ENCODE data around the gene STXBP5L. TPM values are rescaled to one million over a fixed set of nuclear protein-coding genes. Genes with fewer than 3 reads are reported as not detected.
"Not testable (repeated sequence)": the region's sequence is repeated elsewhere in the genome, so short reads cannot be mapped to it uniquely, and the experiment has no call there.

Gene STXBP5L
- total RNA-seq, 6 experiments from 2014 or later = not detected

- 75% methylated on average over 3 of the region's 3 CpGs for WGBS (ENCODE audit: insufficient coverage, low coverage, low lambda C conversion rate, missing lambda C conversion rate)
- Histone ChIP-seq H3K36me3 (no peaks in the 10 kb centered on the region), H3K4me1 (no peaks in the 10 kb centered on the region), H3K27me3 (no peaks in the 10 kb centered on the region), H3K27ac (no peak overlapping the region), H3K9me3 (no peaks in the 10 kb centered on the region), H3K4me3 (no peak overlapping the region)
- TF ChIP-seq POLR2A (IDR thresholded peaks at IDR 0.05) = no peak
- ATAC-seq (no peak), DNase-seq (no peak)
- intact Hi-C loops (cut with DNase I) = no loop called here
Observed at GRCh38 chr3:121436641-121437040, 528.6 kb downstream of the STXBP5L start.

- Histone ChIP-seq H3K27ac (no peak overlapping the region), H3K4me1 (no peaks in the 10 kb centered on the region), H3K9me3 (no peaks in the 10 kb centered on the region), H3K27me3 (no peaks in the 10 kb centered on the region), H3K36me3 (no peaks in the 10 kb centered on the region), H3K4me3 (no peak overlapping the region)
- intact Hi-C loops (cut with DNase I) = no loop called here
- 73% methylated on average over 1 of the region's 1 CpG for WGBS (ENCODE audit: insufficient coverage, low coverage, low lambda C conversion rate, missing lambda C conversion rate)
- DNase-seq = no peak
- no peak for ATAC-seq
- TF ChIP-seq POLR2A (IDR thresholded peaks at IDR 0.05) (no peak), CTCF (IDR thresholded peaks at IDR 0.05) (no peak)
Observed at GRCh38 chr3:121443456-121443855, 535.5 kb downstream of the STXBP5L start.

GRCh38 chr3:121451752-121452151, 543.7 kb downstream of the STXBP5L start:
- ATAC-seq; intact Hi-C loops (cut with DNase I); H3K36me3 ChIP-seq; H3K27ac ChIP-seq; H3K4me3 ChIP-seq; H3K9me3 ChIP-seq; H3K4me1 ChIP-seq; DNase-seq; H3K27me3 ChIP-seq: not testable (repeated sequence)
- no CpG with 5 or more reads among the region's 12 CpGs for WGBS (ENCODE audit: insufficient coverage, low coverage, low lambda C conversion rate, missing lambda C conversion rate)

GRCh38 chr3:121462565-121462964, 554.6 kb downstream of the STXBP5L start:
- no peak overlapping the region for H3K4me3 ChIP-seq
- no peaks in the 10 kb centered on the region for H3K36me3 ChIP-seq
- WGBS (ENCODE audit: insufficient coverage, low coverage, low lambda C conversion rate, missing lambda C conversion rate) = 100% methylated on average over 2 of the region's 3 CpGs
- H3K27ac ChIP-seq = no peak overlapping the region
- no peaks in the 10 kb centered on the region for H3K27me3 ChIP-seq
- H3K9me3 ChIP-seq = no peaks in the 10 kb centered on the region
- DNase-seq (no peak), ATAC-seq (no peak)
- no peaks in the 10 kb centered on the region for H3K4me1 ChIP-seq
- intact Hi-C loops (cut with DNase I) = no loop called here
- no peak for TF ChIP-seq CTCF (IDR thresholded peaks at IDR 0.05)
- no peak for TF ChIP-seq POLR2A (IDR thresholded peaks at IDR 0.05)

DNA sequence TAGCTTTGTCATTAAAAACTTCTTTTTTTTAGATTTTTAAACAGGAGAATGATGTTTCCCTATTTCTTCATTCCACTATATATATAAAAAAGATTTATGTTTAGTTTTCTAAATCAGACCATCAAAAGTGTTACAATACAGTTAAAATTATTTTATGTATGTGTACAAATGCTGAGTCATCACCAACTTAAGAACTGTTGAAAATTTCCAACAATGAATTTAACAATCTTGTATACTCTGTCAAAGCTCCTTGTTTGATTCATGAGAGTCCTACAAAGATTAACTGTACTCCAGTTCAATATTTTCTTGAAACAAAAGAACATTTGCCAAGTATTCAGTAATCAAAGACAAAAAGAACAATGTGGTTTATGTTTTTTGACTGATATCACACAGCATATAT, 555.7 kb downstream of the STXBP5L start:
- no peak for TF ChIP-seq CTCF (IDR thresholded peaks at IDR 0.05)
- TF ChIP-seq POLR2A (IDR thresholded peaks at IDR 0.05) = no peak
- H3K27ac ChIP-seq = no peak overlapping the region
- H3K27me3 ChIP-seq = no peaks in the 10 kb centered on the region
- no peak overlapping the region for H3K4me3 ChIP-seq
- no peaks in the 10 kb centered on the region for H3K9me3 ChIP-seq
- DNase-seq = no peak
- no peak for ATAC-seq
- H3K4me1 ChIP-seq = no peaks in the 10 kb centered on the region
- no peaks in the 10 kb centered on the region for H3K36me3 ChIP-seq
- intact Hi-C loops (cut with DNase I) = no loop called here

- ATAC-seq = no peak
- Histone ChIP-seq H3K9me3 (no peaks in the 10 kb centered on the region), H3K27me3 (no peaks in the 10 kb centered on the region), H3K27ac (no peak overlapping the region), H3K4me3 (no peak overlapping the region), H3K4me1 (no peaks in the 10 kb centered on the region), H3K36me3 (no peaks in the 10 kb centered on the region)
- DNase-seq = no peak
- WGBS (ENCODE audit: insufficient coverage, low coverage, low lambda C conversion rate, missing lambda C conversion rate) = 88% methylated on average over 1 of the region's 2 CpGs
- TF ChIP-seq CTCF (IDR thresholded peaks at IDR 0.05) (no peak), POLR2A (IDR thresholded peaks at IDR 0.05) (no peak)
- intact Hi-C loops (cut with DNase I) = no loop called here
Observed at GRCh38 chr3:121467085-121467484, 559.1 kb downstream of the STXBP5L start.
